Ovary (tissue), 3 donors: ENCODE data around the gene EIF2S2.

Experiments used
- CTCF ChIP-seq, 3 donors: fragments of 450-650 bp in 2 of 3; fragments of 200-600 bp in 1 of 3; IDR thresholded peaks; one replicate each; pipeline versions ENCODE4 v1.5.1 to v1.8.0; 2016 to 2022; ENCODE audit warnings: antibody characterized with exemption in 3 of 3, mild to moderate bottlenecking in 1 of 3
- POLR2A ChIP-seq: fragments of 450-650 bp; IDR thresholded peaks from one replicate; pipeline ENCODE4 v1.6.1; 2017; ENCODE audit warnings: antibody characterized with exemption, mild to moderate bottlenecking, moderate library complexity
- donor health status: DM: no; HTN: no; CAD: no.

- TF ChIP-seq CTCF (IDR thresholded peaks at IDR 0.05), result no peak
- TF ChIP-seq POLR2A, result no peak
Measured at GRCh38 chr20:34112600-34113101, 608 bp upstream of the EIF2S2 start.
